ENCODE measurements around the gene USP5.

DNA sequence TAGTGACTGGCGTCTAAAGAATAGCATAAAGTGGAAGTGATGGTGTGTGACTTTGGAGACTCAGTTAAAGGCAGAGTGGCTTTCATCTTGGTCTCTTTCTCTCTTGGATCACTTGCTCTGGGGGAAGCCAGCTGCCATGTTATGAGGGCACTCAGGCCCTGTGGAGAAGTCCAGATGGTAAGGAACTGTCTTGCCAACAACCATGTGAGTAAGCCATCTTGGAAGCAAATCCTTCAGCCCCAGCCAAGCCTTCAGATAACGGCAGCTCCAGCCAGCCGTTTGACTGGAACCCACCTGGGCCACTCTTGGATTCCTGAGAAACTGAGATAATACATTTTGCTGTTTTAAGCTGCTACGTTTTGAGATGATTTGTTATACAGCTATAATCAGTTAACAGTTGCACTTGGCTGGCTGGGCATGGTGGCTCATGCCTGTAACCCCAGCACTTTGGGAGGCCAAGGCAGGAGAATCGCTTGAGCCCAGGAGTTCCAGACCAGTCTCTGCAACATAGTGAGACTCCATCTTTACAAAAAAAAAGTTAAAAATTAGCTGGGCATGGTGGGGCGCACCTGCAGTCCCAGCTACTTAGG lies 45.0 kb downstream of the USP5 start:
- no peak for TF ChIP-seq EZH2 (IDR thresholded peaks at IDR 0.05; ENCODE audit: insufficient read depth, poor library complexity, severe bottlenecking)
- TF ChIP-seq EZH2phosphoT487 (IDR thresholded peaks at IDR 0.05; ENCODE audit: insufficient read depth, low read depth): no peak

Measured in GM23248 (cell line).